NCI-H446 treated with DMSO at 0.1 percent for 48 hours (cell line): Measurements from ENCODE around the gene FAM83G.
"Not testable (repeated sequence)": the region's sequence is repeated elsewhere in the genome, so short reads cannot be mapped to it uniquely, and the experiment has no call there.

ENCODE experiments used
- DNase-seq: peaks from one replicate; lab custom pipeline; 2025; lab: John Stamatoyannopoulos, UW

The FAM83G gene

DNA sequence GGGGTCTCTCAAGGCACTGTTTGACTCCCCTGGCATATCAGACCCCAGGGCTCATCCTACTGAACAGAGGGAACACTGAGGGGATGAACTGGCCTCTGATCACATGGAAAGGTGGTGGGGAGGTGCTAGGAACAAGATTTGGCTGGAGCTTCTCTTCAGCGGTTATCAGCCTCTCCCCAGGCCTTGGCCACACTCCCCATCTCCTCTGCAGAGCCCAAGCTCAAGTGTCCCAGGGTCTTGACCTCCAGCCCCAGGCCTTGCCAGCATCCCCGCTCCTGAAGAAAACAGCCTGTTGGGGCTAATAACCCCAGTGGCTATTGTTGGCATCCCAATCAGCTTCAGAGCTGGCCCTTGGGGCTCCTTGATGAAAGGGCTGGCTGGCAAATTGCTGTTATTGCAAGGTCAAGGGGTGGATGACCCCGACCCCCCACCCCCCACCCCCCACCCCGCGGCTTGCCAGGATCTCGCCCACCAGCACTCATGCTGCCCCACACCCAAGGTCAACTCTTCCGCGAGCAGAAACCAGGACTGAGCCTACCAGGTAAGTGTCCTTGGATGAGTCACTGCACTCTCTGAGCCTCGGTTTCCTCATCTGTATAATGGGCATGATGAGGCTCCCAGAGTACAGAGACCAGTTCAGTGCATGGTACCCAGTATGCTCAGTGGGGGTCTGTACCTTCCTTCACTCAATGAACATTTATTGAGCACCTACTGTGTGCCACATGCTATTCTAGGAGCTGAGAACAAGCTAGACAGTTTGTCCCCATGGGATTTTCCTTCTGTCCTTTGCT is 18.8 kb upstream of the FAM83G start:
- DNase-seq, result no peak

DNA sequence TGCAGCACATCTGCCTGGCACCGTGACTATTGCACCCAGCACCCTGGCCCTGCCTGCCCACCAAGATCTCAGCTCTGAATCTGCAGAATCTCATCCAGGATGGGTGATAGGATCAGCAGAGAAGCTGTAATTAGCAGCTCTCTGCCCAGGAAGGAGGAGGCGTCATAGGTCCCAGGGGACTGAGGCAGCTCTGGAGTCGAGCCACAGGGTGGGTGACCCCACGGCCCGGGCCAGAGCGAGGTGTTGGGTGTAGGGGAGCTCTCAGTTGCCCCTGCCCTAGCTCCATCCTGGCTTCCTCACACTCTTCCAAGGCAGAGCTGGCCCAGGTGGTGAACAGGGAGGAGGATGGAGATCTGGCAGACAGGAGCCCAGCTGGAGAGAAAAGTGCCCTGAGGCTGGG is 18.2 kb upstream of the FAM83G start:
- DNase-seq, result no peak

DNA sequence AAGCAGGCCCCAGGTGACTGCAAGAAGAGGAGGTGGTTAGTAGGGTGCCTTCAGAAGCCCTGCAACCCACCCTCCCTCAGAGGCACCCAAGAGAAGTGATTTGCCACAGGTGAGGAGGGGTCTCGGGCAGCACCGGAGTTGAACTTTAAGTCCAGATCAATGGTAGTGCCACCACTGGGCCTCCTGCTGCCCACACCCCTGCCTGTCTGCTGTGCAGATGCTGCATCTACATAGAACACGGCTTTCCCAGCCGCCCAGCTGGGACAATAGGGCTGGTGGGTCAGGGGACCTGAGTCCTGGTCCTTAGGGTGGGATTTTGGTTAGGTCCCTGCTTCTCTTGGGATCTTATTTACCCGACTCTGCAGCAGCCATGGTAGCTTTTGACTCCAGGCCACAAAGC is 17.6 kb upstream of the FAM83G start:
- no peak for DNase-seq

DNA sequence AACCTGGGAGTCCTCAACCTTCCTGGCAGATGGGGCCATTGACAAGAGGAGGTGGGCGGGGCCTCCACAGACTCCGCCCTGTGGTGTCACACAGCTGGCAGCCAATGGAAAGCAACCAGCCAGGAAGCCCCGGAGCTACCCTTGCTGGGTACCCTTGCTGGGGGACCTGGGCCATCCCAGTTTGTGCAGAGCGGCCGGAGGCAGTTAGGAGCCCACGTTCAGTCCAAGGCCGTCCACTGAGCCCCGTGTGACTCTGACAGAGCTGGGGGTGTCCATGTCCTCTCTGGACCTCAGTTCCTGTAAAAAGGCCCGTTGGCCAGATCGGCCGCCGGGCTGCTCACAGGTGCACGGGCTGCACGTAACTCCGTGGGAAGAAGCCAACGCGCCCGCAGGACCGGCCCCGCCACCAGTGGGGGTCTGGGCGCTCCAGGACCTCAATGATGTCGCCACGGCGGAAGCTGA is 17.1 kb upstream of the FAM83G start:
- DNase-seq, result no peak

DNA sequence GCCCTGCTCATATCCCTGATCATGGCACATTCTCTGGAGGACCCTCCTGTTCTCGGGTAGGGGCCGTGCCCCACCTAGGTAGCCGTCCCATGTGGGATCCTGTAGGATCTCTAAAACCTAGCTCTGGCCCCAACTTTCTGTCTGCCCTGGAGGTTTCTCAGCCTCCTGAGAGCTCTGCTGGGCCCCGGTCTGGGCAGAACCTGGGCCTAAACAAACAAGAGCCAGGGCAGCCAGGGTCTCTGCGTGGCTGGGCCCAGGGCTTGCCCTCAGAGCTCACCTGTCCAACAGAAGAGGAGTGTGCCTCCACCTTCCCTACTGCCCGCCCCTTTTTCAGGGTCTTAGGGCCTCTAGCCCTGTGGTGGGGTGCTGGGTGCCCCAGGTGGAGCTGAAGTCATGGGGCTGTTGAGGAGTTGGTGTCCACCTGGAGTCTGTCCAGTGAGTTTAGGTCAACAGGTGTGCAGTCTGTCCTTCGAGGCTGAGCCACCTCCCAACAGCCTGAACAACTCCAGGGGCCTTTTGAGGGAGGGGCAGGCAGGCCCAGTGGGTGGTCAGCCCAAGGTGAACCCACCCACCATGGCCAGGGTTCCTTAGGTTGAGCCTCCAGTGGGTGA is 16.6 kb upstream of the FAM83G start:
- not testable (repeated sequence) for DNase-seq

DNA sequence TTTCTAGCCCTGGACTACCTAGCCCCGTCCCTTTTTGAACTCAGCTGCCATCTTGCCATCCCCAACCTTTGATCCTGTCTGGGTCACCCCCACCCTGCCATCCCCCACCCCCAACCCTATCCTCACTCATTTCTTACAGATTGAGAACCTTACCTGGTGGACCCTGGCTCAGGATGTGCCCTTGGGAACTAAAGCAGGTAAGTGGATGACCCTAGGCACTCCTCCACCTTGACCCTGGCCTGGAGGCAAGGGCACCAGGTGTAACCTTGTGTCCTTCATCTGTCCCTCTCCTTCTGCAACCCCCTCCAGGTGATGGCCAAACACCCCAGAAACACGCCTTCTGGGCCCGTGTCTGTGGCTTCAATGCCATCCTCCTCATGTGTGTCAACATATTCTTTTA is 15.5 kb upstream of the FAM83G start:
- DNase-seq, result no peak

DNA sequence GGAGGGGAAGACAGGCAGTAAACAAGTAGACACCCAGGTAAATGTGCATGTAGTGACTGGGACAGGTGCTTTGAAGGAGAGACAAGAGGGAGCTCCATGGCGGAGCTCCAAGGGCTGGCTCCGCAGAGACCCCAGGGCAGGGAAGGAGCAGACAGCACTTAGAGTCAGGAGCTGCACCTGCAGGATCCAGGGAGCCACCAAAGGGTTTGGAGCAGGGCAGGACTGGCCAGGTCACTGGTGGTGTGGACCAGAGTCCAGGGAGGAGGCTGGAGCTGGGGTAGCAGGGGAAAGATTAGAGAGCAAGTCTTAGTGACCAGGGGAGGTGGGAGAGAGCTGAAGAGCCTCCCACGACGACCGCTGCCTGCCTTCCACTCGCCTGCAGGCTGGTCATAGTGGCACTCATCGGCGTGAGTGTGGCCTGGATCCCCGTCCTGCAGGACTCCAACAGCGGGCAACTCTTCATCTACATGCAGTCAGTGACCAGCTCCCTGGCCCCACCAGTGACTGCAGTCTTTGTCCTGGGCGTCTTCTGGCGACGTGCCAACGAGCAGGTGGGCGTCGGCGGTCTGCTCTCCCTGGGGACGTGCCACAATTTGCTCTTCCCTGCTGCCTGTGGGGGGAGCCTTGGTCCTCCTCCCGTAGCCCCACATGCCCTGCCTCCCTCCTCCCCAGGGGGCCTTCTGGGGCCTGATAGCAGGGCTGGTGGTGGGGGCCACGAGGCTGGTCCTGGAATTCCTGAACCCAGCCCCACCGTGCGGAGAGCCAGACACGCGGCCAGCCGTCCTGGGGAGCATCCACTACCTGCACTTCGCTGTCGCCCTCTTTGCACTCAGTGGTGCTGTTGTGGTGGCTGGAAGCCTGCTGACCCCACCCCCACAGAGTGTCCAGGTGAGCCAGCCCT is 14.7 kb upstream of the FAM83G start:
- DNase-seq, result no peak

DNA sequence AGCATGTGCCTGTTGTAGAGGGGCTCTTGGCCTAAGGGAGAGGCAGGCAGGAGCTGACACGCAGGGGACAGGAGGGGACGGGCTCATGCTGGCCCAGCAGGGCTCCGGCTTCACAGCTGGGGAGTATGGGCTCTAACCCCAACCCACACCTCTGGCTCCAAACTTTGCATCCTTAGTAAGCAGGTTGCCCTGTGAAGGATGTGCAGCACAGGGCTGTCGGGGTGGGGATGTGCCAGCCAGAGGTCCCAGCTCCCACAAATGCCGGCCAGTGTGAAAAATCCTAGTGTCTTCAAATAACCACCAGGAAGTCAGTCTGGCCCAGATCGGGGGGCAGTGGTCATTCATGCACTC is 14.0 kb upstream of the FAM83G start:
- DNase-seq, result no peak

DNA sequence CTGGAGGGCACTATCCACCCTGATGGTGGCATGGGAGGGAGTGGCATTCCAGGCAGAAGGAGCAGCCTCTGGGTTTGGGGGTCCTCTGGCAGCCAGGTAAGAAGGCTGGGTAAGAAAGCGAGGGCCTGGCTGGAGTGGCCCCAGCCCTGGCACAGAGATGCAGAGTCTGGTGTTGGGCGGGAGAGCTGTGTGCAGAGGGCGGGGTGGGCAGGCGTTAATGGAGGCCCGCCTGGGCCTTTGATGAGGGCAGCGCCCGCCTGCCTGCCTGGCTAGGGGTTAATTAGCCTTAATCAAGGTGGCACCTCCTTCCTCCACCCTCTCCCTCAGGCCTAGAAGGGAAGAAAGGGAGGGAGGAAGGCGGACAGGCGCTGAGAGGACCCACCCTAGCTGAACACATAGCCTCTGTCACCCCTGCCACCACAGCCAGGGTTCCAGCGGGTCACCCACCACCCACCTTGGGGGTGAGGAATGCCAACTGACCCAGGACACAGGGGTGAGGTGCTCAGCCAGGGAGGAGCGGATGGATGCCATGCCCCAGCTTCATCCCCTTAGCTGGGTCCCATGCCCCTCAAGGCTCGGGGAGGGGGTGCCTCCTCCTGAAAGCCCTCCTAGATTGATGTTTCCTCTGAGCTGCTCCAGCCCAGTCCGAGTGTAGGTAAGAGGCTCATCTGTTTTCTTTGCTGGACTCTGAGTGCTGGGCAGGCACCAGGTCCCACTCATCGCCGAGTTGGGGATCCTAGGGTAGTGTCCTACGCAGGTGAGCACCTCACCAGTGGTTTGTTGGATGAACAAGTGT is 13.4 kb upstream of the FAM83G start:
- no peak for DNase-seq

DNA sequence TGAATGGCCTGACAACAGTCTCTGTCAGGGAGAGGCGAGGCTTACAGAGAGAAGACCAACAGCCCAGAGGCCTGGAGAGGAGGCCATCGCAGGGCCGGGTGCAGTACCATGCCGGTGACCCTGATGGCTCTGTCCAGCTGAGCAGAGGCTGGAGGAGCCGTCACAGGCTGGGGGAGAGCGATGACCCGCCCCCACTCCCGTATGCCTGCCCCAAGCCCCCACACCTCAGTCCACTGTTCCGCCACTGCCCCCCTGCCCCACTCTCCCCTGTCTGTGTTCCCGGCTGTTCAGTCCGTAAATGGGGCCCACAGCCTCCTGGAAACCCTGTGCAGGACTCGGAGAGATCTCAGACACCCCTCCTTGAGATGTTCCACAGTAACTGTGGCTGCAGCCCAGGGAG is 12.8 kb upstream of the FAM83G start:
- no peak for DNase-seq

DNA sequence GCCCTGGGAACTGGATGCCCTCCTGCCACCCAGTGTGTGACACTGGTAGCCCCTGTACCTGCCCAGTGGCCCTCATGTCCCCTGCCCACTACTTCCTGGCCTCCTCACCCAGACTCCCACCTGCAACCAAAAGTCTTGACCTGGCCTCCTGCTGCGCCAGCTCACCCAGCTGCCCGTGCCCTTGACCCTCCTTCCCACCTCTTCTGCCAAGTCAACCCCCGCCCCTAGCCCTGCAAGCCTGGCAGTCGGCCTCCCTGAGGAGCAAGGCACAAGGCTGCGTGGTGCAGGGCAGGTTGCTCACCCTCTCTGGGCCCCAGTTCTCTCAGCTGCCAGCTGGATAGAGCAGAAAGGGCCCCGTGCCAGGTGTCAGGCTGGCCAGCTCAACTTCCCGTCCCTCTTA is 12.3 kb upstream of the FAM83G start:
- DNase-seq, result no peak

DNA sequence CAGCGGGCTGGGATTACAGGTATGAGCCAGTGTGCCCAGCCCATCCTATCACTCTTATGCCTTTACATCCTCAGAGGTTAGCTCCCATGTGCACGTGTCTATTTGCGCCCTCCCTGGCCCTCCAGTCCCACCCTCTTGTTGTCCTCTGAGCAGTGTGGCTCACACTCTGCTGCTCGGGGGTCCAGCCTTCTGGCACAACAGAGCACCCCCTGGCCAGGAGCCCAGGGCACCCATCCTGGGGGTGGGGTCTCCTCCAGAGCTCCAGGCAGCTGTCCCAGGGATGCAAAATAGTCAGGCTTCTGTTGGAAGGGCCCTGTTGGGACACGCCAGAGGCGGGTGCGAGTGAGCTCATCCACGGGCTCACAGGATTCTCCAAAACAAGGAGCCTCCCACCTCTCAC is 11.7 kb upstream of the FAM83G start:
- DNase-seq, result no peak

DNA sequence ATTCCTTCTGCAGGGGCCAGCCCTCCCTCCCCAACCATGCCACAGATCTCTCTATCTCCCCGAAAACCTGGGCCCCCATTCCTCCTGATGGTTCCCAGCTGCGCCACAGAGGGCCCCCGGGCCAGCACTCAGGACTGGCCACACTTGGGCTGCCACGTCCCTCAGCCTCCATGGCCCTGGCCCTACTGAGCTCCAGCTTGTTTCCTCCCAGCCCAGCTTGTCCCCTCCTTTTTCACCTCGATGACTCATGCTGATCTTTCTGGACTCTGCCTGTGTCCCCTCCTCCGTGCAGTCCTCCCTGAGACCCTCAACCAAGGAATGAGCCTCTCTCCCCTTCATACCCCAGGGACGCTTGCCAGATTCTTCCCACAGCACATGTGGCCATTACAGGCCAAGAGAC is 10.9 kb upstream of the FAM83G start:
- no peak for DNase-seq

DNA sequence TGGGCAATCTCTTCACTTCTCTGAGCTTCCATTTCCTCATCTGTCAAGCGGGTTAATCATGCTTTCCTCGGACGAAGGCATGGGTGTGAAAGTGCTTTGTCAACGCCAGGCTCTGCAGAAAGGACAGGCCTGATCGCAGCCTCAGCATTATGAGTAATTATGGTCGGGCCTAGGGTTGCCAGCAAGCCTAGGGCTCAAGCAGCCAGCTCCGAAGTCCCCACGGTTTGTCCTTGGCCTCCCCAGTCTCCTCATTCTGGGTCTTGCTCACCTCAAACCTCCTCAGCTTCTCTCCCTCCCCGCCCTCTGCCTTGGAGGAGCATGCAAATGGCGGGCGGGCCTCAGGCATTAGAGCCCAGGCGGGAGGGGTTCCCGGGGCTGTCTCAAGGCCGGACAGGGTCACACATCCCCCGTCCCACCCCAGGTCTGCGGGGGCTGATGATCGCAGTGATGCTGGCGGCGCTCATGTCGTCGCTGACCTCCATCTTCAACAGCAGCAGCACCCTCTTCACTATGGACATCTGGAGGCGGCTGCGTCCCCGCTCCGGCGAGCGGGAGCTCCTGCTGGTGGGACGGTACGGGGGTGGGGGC is 10.2 kb upstream of the FAM83G start:
- no peak for DNase-seq

DNA sequence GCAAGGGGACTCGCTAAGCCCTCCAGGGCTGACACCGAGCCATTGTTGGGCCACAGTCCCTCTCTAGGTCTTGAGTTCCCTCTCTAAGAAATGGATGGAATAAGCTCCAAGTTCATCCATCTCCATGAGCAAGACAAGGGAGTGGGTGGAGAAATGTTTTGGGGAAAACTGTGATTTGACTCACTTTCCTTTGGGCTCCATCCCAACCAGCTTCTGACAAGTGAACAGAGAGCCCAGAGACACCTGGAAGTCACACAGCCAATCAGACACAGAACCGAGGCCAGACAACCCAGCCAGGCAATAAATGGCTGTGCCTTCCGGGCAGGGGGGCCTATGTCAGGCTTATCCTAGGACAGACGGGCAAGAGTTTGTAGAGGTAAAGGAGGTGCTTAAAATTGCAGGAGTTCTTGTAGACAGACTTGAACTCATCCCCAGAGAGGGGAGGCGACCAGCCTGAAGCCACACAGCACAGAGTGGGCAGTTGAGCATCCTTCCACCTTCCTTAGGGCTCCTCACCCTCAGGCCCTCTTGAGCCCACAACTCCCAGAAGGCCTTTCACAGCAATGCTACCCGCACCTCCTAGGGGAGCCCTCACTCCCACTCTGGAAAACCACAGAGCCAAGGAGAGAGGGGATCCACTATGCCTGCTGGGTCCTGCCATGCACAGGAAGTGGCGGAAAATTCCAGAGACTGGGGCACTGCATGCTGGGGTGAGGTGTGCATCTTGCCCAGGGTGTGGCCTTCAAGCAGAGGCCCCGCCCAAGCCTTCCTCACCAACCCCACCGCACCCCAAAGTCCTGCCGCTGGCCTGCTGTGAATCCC is 9.5 kb upstream of the FAM83G start:
- no peak for DNase-seq

DNA sequence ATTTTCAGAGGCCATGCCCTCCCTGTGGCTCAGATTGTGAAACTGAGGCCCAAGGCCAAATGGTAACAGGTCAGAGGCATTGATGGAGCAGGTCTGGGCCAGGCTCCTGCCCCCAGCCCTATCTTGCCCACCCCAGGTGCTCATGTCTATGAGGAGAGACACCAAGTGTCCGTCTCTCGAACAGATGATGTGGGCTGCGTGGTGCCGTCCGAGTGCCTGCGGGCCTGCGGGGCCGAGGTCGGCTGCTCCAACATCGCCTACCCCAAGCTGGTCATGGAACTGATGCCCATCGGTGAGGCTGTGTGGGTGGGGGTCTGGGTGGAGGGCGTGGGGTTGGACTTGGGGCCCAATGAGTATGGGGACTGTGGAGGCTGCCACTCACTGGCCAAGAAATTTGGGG is 8.7 kb upstream of the FAM83G start:
- DNase-seq, result no peak

DNA sequence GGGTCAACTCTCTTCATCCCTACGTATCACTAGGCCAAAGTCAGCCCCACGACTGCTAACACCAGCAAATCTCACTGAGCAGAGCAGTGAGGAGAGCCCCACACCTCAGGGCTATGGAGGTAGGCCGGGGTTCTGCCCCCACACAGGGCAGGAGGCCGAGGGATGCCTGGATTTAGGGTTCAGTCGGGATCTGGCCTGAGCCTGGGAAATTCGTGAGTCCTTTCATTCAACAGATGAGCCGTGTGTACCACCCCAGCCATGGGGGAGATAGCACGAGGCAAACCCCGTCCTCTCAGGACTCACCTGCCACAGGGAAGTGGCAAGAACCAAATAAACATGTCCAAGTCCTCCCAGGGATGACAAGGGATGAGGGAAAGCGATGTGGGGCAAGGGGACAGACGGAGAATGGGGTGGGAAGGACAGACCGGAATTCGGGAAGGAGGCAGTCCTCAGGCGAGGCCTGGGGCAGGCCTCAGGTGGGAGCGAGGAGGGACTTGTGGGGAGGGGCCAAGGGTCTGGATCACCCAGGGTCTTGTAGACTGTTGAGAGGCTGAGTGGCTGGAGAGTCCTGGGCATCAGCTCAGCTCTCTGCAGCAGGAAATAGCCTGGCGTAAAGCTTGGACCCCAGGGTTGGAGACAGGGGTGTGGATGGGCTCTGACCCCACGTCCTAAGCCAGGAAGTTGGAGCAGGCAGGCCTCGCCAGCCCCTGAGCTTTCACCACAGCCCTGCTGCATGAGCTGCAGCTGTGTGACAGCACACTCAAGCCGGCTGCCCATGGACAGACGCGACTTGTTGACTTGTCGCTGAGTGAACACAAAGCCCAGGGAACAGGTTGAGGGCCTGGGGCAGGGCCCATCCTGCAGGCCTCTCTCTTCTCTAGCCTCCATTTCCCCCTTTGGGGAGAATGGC is 7.9 kb upstream of the FAM83G start:
- no peak for DNase-seq

DNA sequence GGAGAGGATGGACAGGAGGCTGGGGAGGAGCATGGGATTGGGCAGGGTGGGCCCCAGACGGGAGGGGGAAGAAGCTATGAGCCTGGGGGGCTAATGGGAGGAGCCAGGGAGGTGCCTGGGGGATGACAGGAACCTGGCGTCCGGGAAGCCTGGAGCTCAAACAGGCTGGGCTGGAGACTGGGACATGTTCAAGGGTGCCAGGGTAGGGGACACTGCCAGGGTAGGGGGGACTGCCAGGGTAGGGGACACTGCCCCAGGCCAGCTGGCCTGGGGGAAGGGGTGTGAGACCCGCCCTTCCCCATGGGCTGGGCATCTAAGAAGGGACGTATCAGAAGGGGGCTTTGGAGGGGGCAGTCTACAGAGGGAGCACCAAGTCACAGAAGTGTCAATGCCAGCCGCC is 7.0 kb upstream of the FAM83G start:
- no peak for DNase-seq

DNA sequence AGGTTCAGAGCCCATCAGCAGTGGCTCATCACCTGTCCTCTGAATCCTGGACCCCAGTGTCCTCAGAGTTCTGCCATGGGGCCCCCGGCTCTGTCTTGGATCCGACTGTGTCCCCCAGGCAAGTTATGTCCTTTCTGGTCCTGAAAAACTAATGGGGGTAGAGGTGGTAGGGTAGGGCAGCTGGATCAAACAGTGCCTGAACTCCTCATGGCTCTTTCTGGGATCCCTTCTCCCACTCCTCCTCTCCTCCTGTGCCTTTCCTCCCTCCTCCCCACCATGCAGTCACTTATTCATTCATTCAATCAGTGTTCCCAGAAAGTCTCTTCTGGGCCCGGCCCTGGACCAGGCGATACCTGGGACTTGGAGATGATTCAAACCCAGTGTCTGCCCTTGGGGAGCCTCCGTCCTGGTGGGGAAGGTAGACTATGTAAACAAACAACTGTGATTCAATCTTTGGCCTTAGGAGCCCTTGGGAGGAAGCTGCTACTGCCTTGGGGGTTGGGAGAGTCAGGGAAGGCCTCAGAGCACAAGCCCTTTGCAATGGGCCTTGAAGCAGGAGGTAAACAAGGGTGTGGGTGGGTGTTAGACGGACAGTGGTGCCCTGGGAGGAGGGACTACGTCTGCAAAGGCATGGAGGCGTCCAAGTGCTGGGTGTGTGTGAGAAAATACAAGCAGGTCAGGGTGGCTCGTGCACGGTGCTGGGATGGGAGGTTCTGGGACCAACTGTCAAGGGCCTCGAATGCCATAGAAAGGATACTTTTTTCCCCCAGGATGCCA is 6.4 kb upstream of the FAM83G start:
- no peak for DNase-seq
